ENCODE results near the gene KICS2. TPM values are rescaled to one million over a fixed set of nuclear protein-coding genes. Genes with fewer than 3 reads are reported as not detected.
"Not testable (repeated sequence)": the region's sequence is repeated elsewhere in the genome, so short reads cannot be mapped to it uniquely, and the experiment has no call there.

Gene KICS2
- total RNA-seq, 1 experiment from 2014 or later, result 7.1 TPM

GRCh38 chr12:64216239-64216638, 5.9 kb downstream of the KICS2 start:
- DNase-seq (ENCODE audit: low spot score), result no peak

GRCh38 chr12:64212119-64212746, 9.9 kb downstream of the KICS2 start:
- DNase-seq (ENCODE audit: low spot score), result no peak

GRCh38 chr12:64207453-64207852, 14.6 kb downstream of the KICS2 start:
- no peak for DNase-seq (ENCODE audit: low spot score)

DNA sequence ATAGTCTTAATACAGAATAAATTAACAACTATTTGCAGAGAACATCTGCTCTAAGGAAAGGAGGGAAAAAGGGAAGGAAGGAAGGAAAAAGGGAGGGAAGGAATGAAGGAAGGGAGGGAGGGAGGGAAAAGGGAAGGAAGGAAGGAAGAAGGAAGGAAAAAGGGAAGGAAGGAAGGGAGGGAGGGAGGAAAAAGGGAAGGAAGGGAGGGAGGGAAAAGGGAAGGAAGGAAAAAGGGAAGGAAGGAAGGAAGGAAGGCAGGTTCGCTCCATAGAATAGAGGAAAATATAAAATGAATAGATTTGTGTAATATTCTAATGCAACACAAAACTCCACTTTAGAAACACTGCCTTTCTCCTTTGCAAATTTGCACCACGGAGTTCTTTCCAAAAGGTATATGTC, 16.6 kb downstream of the KICS2 start:
- no peak for DNase-seq (ENCODE audit: low spot score)

GRCh38 chr12:64203775-64204174, 18.3 kb downstream of the KICS2 start:
- DNase-seq (ENCODE audit: low spot score), result no peak

GRCh38 chr12:64203036-64203435, 19.1 kb downstream of the KICS2 start:
- no peak for DNase-seq (ENCODE audit: low spot score)

DNA sequence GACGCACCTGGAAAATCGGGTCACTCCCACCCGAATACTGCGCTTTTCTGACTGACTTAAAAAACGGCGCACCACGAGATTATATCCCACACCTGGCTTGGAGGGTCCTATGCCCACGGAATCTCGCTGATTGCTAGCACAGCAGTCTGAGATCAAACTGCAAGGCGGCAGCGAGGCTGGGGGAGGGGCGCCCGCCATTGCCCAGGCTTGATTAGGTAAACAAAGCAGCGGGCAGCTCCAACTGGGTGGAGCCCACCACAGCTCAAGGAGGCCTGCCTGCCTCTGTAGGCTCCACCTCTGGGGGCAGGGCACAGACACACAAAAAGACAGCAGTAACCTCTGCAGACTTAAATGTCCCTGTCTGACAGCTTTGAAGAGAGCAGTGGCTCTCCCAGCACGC, 26.3 kb downstream of the KICS2 start:
- not testable (repeated sequence) for DNase-seq (ENCODE audit: low spot score)

DNA sequence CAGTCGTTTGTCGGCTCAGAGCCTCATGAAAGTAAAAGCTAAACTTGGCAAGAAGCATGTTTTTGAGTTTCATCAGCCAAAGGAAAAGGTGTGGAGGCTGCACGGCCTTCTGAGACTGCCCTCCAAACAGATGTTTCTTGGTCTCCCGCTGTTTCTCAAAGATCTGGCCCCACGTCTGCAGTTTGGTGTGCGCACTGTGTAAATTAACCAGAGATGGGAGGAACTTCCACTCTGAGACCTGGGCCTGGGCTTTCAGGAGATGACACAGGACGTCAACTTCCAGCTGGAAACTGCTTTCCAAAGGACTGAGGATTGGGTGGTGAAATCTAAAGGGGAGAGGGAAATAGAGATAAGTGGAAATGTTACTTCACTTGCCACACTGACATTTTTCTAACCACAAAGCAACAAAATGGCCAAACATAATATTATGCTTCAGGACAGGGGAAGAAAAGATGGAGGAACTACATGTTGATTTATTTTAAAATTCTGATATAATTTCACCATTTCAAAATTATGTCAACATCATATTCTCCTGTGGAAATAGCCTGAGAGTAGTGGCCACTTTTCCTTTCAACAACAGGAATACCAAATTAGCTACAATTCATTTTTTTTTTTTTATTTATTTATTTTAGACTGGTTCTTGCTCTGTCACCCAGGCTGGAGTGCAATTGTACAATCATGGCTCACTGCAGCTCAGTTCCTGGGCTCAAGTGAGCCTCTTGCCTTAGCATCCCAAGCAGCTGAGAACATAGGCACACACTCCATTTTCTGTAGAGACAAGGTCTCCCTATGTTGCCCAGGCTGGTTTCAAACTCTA, 27.6 kb downstream of the KICS2 start:
- no peak for DNase-seq (ENCODE audit: low spot score)

GRCh38 chr12:64193931-64194330, 28.2 kb downstream of the KICS2 start:
- no peak for DNase-seq (ENCODE audit: low spot score)

DNA sequence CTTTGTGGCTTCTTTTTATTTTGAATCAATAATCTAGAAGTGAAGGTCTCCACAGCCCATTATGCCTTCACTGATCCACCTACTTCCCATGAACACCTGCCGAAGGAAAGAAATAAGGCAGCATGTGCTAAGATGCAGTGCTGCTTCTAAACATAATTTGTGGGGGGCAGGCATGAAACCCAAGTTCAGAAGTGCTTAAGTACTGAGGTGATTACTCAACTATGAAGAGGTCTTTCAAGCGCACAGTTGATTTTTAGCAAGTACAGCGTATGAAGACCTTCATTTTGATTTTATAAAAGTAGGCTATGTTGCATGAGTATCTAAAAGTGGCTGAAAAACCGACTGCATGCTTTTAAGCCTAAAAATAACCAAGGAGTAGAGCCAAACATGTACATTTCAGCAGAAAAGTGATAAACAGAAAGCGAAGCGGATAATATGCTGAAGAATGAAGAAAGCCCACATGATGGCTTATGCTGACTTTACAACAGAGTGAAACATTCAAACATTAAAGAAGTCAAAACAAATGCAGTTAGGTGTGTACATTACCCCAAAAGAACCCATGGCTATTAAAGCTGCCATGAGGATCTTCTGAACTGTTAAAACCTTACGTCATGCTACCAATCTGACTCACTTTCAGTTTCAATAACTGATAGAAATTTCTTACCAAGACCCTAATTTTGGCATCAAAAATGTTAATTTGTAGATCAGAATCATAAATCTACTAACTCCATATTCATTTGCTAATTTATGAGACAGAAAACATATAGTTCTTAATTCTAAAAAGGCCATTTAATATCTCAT, 29.3 kb downstream of the KICS2 start:
- DNase-seq (ENCODE audit: low spot score), result no peak

DNA sequence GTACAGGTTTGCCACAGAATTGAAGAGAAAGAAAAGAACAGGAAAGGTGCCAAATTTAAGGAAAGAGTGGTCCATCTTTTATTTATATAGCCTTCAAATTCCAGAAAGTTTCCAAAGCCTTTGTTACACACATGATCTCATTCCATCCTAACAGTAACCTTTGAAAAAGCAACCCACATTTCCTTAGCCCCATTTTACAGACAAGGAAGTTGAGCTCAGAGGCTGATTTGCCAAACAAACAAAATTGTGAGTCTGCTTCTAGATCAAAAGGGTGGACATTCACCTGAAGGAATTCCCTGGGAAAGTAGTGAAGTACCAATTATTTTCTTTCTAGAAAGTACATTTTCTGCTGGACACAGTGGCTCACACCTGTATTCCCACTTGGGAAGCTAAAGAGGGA, 32.0 kb downstream of the KICS2 start:
- no peak for DNase-seq (ENCODE audit: low spot score)

DNA sequence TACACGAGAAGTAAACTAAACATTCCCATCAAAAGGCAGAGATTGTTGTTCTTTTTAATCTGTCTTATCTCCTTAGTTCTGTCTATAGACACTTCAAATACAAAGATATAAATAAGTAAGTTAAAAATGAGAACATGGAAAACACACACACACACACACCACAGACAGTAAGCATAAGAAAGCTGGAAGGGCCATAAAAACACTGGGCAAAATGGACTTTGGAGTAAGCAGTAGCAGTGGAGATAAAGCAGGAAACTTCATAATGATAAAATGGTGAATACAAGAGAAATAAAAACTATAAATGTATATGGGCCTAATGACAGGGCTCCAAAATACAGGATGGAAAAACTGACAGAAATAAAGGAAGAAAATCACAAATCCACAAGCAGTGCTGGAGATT, 32.6 kb downstream of the KICS2 start:
- no peak for DNase-seq (ENCODE audit: low spot score)

DNA sequence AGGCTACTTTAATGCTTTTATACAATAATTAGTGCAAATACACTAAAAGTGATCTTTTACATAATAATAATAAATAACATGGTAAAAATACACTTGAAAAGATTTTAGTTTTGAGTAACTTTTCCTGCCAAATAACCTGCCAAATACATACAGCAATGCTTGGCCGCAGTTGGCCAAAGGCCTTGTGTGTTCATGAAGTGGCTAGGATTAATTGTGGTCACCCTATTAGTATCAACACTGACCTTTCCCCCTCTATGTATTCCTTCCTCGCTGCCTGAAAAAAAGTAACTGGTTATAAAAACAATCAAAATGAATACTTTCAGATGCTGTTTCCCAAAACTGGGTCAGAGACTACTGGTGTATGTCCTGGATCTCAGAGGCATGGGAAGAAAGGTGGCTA, 34.3 kb downstream of the KICS2 start:
- no peak for DNase-seq (ENCODE audit: low spot score)

DNA sequence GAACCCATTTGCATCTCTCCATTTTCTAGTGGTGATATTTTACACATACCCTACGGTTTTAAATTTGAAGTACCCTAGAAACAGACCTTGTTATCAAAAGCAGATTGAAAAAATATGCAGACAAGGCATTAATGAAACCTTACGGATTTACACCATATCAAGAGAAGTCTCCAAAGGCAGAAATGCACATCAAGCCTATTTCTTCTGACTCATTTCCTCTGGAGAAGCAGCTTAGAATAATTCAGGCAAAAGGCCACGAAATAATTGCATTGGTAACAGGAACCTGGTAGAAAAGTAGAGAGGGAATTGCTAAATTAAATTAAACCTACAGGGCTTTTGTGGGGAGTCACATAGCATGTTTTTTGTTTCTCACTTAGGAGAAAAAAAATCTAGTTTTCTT, 34.7 kb downstream of the KICS2 start:
- no peak for DNase-seq (ENCODE audit: low spot score)

DNA sequence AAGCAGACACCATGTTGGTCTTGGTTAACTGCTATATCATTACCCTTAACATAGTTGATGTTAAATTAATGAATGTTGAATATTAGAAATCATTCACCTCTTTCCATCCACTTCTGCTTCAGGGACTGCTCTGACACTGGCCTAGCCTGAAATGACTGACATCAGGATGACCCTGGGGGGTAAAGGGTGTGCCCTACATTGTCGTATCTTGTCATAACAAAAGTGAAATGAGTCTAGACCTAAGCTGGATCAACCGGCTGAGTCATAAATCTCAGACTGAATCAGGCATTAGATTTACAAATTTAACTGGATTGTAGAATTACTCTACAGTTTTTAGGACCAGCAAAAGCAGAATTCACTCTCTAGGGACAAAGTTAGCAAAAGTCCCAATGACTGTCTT, 35.3 kb downstream of the KICS2 start:
- no peak for DNase-seq (ENCODE audit: low spot score)

GRCh38 chr12:64184216-64184615, 37.9 kb downstream of the KICS2 start:
- no peak for DNase-seq (ENCODE audit: low spot score)

- peak; percentile 70 for DNase-seq (ENCODE audit: low spot score)
These were observed 40.4 kb downstream of the KICS2 start for GRCh38 chr12:64181430-64182291.

DNA sequence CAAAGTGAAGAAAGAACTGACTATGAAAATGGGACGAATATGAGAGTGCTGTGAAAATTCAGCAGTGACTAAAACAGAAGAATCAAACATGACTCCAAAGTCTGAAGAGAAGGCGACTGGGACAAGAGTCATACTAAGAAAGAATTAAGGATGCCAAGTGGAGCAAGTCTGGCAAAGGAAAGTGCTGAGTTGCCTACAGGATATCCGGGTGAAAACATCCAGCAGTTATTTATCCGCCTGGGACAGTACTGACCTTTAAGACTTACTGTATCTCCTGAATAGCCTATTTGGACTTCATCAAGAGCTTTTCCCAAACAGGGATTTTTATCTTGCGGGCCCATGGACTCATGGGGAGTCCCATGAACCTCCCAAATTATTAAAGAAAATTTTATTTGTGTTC, 41.1 kb downstream of the KICS2 start:
- DNase-seq (ENCODE audit: low spot score), result no peak

- no peak for DNase-seq (ENCODE audit: low spot score)
These were observed 44.0 kb downstream of the KICS2 start for GRCh38 chr12:64178122-64178521.

- no peak for DNase-seq (ENCODE audit: low spot score)
These were observed 45.1 kb downstream of the KICS2 start for GRCh38 chr12:64177001-64177400.

DNA sequence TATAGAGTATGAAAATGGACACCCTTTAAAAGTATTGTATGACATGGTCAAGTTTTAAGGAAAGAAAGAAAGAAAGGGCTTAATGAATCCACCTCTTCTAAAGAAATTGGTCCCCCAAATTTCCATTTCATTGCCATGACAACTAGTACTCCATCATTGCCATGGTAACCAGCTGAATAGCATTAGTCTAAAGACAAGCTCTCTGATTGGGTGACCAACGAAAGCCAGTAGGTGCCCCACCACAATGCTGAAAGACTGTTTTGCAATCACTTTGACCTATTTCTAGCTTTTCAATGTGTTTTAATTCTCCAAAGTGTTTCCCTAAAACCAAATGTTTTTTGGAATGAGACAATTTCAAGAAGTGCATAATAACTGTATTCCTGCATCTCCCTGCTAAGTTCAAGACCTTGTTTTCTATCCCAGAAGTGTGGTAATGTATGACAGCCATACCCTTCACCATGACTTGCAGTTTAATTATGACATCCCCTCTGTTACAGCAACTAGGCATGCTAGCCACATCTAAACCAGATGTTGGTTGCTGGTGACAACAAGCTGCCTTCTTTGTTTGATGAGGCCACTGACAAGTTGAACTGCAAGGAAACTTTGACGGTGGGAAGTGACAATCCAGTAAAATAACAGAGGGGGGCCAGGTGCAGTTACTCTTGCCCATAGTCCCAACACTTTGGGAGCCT, 46.7 kb downstream of the KICS2 start:
- DNase-seq (ENCODE audit: low spot score), result no peak

All from HT-29 (cell line).